NT2/D1 (cell line): ENCODE data around the gene NOP14.

Experiments used
- SUZ12 ChIP-seq: IDR thresholded peaks from 2 replicates; pipeline ENCODE4 v1.6.1; 2011; ENCODE audit not compliant: insufficient read length, insufficient read depth; ENCODE audit errors: extremely low read depth
- ZNF274 ChIP-seq: IDR thresholded peaks from 2 replicates; pipeline ENCODE4 v1.6.1; 2011; ENCODE audit warnings: mild to moderate bottlenecking, low read depth, low read length

GRCh38 chr4:2953496-2953895 is 9.7 kb downstream of the NOP14 start:
- TF ChIP-seq ZNF274 (no peak), SUZ12 (no peak)
